NCI-H510A (cell line): ENCODE results near the gene RAP1A.
"Not testable (repeated sequence)": the region's sequence is repeated elsewhere in the genome, so short reads cannot be mapped to it uniquely, and the experiment has no call there.

Experiments used
- DNase-seq: peaks from one replicate; lab custom pipeline; 2025; lab: John Stamatoyannopoulos, UW

The RAP1A gene

DNA sequence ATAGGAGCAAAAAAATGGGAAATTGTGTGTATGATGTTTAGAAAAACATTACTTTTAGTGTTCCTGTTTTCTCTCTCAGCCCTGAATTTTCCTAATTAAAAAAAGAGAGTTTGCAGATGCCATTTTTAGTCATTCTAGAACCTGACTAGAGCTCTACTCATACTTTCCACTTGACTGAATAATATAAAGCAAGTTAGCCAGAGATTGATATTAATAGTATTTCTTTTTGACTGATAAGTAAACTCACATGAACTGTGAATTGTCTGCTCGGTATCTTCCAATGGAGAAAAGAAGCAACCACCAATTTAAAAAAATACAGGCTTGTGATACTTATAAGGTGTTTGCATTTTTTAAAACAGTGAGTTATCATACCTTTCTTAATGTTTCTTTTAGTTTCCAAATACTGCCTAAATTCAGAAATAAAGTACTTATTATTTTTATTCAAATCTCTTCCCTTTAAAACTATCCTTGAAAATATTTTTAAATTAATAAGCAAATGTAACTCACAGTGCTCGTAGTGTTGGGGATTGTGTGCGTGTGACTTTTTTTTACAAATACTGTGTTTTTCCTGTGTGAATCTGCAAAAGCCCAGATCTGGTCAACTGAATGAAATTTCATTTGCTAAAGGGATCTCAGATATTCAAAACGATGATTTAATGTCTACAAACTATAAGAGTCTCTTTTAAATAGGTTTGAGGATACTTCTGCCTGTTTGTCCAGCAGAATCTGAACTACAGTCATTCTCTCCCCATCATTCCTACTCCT is 9.8 kb downstream of the RAP1A start:
- DNase-seq, result no peak

- no peak for DNase-seq
Measured at GRCh38 chr1:111630567-111630966, 11.0 kb downstream of the RAP1A start.

- no peak for DNase-seq
Measured at GRCh38 chr1:111631502-111631901, 11.9 kb downstream of the RAP1A start.

GRCh38 chr1:111632771-111633170 is 13.2 kb downstream of the RAP1A start:
- not testable (repeated sequence) for DNase-seq

DNA sequence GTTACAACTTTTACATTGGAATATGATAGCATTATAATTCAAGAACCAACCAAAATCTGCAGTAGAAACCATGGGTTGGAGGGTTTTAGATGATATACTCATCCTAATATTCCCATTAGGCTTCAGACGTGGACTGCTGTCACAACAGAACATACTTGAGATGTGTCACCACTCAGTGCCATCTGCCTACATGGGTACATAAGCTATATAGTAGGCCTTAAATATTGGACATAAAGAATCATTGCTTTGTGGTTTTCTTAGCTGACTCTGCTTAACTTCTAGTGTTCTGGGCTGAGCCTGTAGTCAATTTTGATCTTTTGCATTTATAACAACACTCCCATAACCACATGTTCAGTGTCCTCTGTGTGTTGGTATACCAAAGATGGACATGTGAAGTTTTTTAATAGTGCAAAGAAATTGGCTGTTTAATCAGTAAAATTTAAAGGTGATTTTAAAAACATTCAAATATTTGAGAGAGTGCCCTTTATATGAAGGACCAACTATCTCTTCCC is 14.2 kb downstream of the RAP1A start:
- DNase-seq, result no peak

GRCh38 chr1:111635324-111636009 is 15.9 kb downstream of the RAP1A start:
- no peak for DNase-seq

DNA sequence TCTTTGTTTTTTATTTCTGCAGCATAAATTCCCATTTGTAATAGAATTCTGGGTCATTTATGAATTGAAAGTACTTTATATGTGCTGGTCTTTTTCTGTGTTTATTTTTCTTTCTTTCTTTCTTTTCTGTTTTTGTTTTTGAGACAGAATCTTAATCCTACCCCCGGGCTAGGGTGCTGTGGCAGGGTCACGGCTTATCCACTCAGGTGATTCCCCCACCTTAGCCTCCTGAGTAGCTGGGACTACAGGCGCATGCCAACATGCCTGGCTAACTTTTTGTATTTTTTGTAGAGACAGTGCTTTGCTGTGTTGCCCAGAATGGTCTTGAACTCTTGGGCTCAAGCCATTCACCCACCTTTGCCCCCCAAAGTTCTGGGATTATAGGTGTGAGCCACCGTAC is 18.7 kb downstream of the RAP1A start:
- no peak for DNase-seq

DNA sequence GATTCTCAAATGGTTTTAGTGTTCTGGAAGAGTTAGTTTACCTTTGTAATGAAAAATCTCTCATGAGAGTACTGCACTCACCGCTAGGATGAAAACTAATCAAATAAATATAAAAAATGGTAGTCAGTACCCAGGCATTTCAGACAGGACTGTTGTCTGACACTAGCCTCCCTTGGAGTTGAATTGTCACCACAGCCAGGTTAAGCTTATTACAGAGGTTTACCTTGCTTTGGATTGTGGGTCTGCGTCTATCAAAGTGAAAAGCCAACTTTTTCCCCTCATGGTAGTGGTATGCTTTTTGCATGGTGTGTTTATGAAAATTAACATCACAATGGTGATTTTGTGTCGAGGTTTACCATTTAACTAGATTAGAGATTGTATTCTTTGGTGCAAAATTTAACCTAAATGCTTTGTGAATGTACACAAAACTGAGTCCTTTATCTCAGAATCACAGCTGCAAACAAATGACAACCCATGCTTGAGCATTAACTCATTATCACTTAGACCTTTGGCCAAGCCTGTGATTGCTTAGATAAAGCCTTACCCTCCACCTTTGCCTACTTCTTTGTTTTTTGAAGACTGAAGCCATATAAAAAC is 20.1 kb downstream of the RAP1A start:
- no peak for DNase-seq

DNA sequence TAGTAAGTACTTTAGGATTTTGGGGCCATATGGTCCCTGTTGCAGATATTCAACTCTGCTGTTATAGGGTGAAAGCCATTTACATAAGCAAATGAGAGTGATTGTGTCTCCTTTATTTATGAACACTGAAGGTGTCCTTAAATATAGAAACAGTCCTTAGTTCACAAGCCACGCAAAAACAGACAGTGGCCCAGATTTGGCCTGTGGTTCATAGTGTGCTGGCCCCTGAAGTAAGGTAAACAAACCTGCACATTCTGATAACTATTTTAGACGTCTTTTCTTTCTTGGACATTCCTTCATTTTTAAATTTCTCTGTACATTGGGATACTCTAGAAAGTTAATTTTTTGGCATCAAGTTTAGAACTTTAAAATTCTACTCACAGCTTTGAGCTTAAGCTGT is 23.5 kb downstream of the RAP1A start:
- DNase-seq, result no peak

GRCh38 chr1:111643696-111644095 is 24.1 kb downstream of the RAP1A start:
- DNase-seq, result no peak

DNA sequence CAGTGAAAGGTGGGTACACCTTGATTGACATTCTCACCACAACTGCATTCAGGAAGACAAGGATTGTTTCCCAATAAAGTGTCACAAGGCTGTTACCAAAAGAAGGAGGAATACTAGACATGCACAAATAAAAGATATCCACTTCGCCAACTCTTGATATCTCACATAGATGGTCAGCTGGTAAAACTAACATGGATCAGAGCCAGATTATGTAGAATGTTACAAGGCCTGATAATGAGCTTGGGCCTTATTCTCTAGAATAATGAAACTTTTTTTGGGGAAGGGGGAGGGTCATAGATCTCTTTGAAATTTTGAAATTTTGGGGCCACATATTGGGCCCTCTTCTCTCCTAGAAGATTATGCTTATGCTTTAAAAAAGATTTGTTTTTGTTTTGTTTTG is 24.9 kb downstream of the RAP1A start:
- DNase-seq, result no peak

DNA sequence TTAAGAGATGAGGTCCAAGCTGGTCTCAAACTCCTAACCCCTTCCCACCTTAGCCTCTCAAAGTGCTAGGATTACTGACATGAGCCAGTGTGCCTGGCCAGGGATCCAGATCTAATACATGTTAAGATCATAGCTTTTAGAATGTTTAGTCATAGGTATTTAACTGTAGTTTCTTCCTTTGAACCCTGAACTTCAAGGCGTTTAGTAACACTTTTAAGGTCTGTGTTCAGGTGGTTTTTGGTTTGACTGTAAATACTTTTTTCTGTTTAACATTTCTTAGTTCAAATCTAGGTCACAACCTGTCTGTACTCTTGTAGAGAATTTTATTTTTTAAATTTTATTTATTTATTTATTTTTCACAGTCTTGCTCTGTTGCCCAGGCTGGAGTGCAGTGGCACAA is 28.1 kb downstream of the RAP1A start:
- no peak for DNase-seq

DNA sequence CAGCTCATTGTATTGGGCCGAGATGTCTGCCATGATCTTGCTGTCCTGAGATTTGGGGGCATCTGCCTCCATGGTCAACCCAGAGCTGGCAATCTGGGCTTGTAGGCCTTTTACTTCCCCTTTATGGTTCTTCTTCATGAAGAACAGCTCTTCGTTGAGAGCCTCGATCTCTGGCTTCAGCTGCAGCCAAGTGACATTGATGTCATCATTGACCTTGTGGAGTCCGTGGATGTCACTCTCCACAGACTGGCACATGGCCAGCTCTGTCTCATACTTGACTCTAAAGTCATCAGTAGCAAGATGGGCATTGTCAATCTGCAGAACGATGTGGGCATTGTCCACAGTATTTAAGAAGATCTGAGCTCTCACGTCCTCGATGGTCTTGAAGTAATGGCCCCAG is 29.2 kb downstream of the RAP1A start:
- no peak for DNase-seq

DNA sequence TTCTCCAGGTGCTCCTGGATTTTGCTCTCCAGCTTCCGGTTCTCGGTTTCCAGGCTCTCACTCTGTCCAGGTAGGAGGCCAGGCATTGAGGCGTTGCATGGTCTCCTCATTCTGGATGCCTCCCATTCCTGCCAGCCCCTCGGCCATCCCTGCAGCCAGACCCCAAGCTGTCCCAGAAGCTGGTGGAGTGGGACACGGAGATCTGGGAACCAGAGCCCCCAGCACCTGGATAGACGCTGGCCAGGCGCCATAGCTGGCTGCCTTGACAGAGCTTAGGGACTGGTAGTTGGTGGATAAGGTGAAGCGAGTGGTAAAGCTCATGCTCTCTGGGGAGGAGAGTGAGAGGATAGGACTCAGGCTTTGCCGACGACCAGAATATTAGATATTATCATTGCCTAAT is 29.6 kb downstream of the RAP1A start:
- DNase-seq, result no peak

DNA sequence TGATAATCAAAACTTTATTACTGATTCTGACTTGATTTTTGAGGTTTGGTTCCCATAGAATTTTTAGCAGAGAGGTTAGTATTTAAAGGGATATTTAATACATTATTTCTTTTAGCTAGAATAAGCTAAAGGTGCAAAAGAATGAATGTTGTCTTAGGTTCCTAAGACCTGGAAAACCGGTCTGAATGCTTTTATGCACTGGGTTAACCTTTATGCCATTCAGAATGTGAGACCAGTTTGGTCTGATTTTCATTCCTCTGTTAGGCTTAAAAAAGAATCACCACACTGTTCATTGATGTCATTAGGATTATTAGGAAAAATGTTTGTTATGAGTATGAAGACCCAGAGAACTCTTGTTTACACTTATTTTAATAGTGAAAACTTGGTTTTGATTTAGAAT is 30.1 kb downstream of the RAP1A start:
- no peak for DNase-seq

DNA sequence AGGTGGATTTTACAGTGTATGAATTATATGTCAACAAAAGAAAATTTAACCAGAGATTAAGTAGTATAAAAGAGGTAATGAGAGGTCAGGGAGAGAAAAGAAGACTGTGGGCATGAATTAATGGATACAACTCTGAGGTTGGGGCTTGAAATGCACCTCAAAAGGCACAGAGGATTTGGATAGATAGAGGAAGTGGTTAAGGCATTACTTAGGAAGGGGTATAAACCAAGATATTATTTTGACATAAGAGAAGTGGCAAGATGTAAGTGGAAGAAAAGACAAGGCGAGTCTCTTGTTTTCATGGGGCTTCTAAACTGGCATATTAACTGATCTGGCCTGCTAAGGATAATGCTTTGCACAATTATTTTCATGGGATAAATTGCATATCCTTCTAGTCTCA is 34.1 kb downstream of the RAP1A start:
- DNase-seq, result no peak

- DNase-seq, result no peak
Measured at GRCh38 chr1:111654839-111655238, 35.2 kb downstream of the RAP1A start.

DNA sequence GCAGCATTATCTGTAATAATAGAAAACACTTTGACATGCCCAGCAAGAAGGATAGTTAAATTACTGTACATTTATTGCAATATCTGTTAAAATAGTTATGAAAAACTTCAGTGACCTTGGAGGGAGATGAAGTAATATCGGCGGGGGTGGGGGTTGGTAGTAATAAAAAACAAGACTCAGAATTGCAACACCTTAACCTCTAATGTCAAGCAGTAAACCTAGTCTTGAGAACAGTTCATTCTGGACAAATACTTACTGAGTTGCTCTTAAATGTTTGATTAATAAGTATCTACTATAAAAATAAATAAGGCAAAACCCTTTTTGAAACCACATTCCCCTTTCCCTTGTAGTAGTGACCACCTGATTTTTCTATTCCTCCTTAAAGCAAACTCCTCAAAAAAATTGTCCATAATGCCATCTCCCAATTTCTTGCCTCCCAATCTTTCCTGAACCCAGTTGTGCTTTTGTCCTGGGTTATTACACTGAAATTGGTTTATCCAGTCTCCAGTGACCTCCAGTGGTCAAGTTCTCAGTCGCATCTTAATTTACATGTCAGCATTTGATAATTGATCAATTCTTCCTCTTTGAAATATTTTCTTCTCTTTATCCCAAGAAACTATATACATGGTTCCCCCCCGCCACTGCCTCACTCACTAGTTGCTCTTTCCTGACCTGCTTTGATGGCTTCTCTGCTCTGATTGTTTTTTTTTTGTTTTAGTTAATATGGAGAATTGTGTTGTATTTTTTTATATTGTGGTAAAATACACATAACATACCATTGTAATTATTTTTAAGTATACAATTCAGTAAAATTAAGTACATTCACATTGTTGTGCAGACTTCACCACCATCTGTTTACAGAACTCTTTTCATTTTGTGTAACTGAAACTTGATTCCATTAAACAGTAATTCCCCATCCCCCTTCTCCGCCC is 36.8 kb downstream of the RAP1A start:
- DNase-seq, result no peak

- no peak for DNase-seq
Measured at GRCh38 chr1:111658622-111659021, 39.0 kb downstream of the RAP1A start.

GRCh38 chr1:111660204-111661150 is 40.9 kb downstream of the RAP1A start:
- no peak for DNase-seq

DNA sequence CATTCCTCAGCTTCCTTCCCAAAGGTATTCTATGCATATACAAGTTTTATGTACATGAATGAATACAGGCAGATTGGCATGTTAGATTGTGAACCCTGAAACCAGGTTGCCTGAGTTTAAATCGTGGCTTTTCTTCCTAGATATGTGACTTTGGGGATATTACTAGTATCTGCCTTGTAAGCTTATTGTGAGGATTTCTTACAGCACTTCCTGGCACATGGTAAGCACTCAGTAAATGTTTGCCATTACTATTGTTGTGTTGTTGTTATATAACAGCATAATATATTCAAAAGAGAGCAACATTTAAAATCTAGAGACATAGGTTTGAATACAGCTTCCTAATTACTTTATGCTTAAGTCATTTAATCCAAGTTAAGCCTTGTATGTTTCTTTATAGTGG is 45.1 kb downstream of the RAP1A start:
- no peak for DNase-seq
